Gastrocnemius medialis (tissue), 4 donors: ENCODE data around the gene SLC66A2.

Experiments used
- POLR2A ChIP-seq, 2 donors: fragments of 450-650 bp; IDR thresholded peaks; one replicate each; pipeline ENCODE4 v1.6.1; 2017; ENCODE audit warnings: antibody characterized with exemption in 2 of 2, mild to moderate bottlenecking in 2 of 2, moderate library complexity in 2 of 2
- TF ChIP-seq, protein P1 (sequence below), 5 experiments: fragments of 450-650 bp in 3 of 5; fragments of 200-600 bp in 2 of 5; sonication (generic) in 2 of 5; IDR thresholded peaks in 4 of 5; conservative IDR thresholded peaks in 1 of 5; 1 replicate in 4 of 5; 2 replicates in 1 of 5; pipeline ENCODE4 v1.5.1; 2016 to 2019; ENCODE audit warnings: antibody characterized with exemption in 5 of 5, mild to moderate bottlenecking in 3 of 5, moderate library complexity in 3 of 5

DNA sequence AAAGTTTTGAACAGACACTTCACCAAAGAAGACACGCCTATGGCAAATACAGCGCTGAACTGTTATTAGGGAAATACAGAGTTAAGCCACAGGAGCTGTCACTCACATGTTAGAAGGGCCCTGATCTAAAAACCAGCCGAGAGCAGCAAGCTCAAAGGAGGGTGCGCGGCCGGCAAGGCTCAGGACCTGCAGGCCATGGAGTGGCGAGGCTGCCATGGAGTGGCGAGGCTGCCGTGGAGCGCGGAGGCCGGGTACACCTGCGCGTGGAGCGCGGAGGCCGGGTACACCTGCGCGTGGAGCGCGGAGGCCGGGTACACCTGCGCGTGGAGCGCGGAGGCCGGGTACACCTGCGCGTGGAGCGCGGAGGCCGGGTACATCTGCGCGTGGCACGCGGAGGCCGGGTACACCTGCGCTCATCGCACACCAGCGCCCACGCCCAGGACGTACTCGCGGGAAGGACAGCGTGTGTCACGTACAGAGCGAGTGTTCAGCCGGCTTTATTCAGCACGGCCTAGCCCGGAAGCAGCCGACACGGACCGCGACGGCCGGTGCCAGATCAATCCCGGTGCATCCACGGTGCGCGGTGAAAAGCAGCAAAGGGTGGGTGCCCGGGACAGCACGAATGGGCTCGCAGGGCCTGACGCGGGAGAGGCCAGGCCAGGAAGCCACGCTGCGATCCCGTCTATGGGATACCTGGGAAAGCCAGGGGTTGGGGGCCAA, 68.8 kb downstream of the SLC66A2 start:
- TF ChIP-seq, protein P1, sequence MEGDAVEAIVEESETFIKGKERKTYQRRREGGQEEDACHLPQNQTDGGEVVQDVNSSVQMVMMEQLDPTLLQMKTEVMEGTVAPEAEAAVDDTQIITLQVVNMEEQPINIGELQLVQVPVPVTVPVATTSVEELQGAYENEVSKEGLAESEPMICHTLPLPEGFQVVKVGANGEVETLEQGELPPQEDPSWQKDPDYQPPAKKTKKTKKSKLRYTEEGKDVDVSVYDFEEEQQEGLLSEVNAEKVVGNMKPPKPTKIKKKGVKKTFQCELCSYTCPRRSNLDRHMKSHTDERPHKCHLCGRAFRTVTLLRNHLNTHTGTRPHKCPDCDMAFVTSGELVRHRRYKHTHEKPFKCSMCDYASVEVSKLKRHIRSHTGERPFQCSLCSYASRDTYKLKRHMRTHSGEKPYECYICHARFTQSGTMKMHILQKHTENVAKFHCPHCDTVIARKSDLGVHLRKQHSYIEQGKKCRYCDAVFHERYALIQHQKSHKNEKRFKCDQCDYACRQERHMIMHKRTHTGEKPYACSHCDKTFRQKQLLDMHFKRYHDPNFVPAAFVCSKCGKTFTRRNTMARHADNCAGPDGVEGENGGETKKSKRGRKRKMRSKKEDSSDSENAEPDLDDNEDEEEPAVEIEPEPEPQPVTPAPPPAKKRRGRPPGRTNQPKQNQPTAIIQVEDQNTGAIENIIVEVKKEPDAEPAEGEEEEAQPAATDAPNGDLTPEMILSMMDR (IDR thresholded peaks at IDR 0.05 in 4 of 5, conservative IDR thresholded peaks at IDR 0.05 in 1 of 5): no peak
- no peak for TF ChIP-seq POLR2A (IDR thresholded peaks at IDR 0.05)
